ENCODE data around the gene TWSG1.
"Not testable (repeated sequence)": the region's sequence is repeated elsewhere in the genome, so short reads cannot be mapped to it uniquely, and the experiment has no call there.

The TWSG1 gene

GRCh38 chr18:9334973-9335696 is 562 bp downstream of the TWSG1 start:
- peak in 9 of 10 donors; percentile 15 to 90 (median 43) for DNase-seq
- intact Hi-C loops (cut with DNase I): loop anchor here (2.0 to 10.0 kb wide), 3 partner anchors 140 to 262 kb away; partner anchors contain the start of genes ANKRD12 and RALBP1

DNA sequence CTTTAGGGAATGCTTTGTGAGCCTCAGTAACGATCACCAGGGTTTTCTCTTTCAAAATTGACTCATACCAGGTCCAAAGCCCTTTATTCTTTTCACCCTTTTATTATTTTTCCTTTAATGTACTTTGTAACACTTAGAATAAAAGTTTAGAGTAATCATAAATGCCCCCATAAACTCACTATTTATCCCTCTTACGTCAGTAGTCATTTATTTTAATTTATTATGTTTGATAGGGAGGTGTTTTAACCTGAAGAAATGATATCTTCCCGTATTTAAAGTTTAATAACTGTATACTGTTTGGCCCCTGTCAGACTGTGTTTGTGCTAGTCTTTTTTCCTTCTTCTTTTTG is 1.1 kb downstream of the TWSG1 start:
- intact Hi-C loops (cut with DNase I): loop anchor here (2.0 to 10.0 kb wide), 3 partner anchors 139 to 263 kb away; partner anchors contain the start of genes ANKRD12 and RALBP1
- DNase-seq: no peak

DNA sequence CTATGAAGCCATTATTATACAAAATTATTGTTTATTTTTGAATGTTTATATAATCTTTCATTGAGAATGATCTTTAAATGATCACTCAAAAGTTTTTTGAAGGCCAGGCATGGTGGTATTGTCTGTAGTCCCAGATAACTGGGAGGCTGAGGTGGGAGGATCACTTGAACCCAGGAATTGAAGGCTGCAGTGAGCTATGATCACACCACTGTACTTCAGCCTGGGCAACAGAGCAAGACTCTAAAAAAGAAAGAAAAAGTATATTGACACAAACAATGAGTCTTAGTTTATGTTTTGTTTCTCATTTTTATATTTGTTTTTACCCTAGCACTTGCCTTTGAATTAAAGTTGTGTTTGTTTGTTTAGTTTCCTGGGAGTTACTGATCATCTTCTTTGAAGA is 2.3 kb downstream of the TWSG1 start:
- DNase-seq: no peak
- intact Hi-C loops (cut with DNase I): loop anchor here (10.0 kb wide), 1 partner anchor 202 kb away; the partner anchor contains the start of gene ANKRD12

GRCh38 chr18:9337873-9338272 is 3.3 kb downstream of the TWSG1 start:
- intact Hi-C loops (cut with DNase I): loop anchor here (10.0 kb wide), 1 partner anchor 203 kb away; the partner anchor contains the start of gene ANKRD12
- no peak for DNase-seq

DNA sequence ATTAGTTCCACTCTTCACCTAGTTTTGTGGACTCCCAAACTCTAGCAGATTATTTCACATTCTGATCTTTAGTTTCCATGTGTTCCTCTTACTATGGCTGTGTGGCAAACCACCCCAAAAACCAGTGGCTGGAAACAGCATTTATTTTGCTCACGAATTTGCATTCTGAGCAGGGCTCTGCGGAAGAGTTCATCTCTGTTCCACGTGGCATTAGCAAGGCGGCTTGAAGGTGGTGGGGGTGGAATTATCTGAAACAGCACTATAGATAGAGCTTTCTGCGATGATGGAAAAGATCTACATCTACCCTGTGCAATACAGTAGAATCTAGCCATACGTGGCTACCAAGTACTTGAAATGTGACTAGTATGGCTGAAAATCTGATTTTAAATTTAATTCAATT is 5.9 kb downstream of the TWSG1 start:
- no peak for DNase-seq
- intact Hi-C loops (cut with DNase I): no loop called here

- DNase-seq: no peak
- intact Hi-C loops (cut with DNase I): no loop called here
These were observed 9.0 kb downstream of the TWSG1 start for GRCh38 chr18:9343577-9343976.

GRCh38 chr18:9346775-9347174 is 12.2 kb downstream of the TWSG1 start:
- intact Hi-C loops (cut with DNase I): no loop called here

GRCh38 chr18:9348079-9348671 is 13.6 kb downstream of the TWSG1 start:
- no peak for DNase-seq
- intact Hi-C loops (cut with DNase I): no loop called here

More at GRCh38 chr18:9346775-9347174, 12.2 kb downstream of the TWSG1 start:
- DNase-seq: no peak

DNA sequence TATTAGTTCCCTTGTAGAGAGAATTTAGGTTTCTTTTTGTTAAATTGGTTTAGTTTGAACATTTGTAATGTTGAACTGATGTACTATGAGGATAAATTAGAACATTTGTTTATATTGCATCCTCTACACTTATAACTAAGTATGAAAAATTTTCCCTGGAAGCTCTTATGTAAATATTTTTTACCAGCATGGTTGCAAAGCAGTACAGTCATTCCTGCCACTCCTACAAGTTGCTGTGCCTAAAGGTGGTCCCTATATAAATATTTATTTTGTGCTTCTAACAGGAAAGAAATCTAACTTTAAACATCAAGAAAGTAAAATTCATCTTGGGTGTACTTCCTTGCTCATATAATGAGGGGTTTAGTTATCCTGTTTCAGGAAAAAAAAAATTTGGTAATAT is 14.2 kb downstream of the TWSG1 start:
- intact Hi-C loops (cut with DNase I): no loop called here
- DNase-seq: no peak

DNA sequence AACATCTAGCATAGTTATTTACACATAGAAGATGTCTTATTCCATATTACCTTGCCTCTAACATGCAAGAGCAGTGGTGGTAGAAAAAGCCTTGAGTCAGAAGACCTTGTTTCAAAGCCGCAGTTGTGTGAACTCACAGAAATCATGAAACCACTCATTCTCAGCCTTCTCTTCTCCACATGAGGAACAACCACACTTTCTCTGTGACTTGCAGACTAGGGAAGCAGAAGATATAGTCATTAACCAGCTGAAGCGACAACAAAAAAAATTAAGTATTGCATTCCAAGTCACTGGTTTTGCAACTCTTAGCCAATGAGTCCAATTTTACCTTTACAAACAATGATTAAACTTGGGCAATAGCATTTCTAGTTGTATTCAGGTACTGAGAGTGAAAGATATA is 19.0 kb downstream of the TWSG1 start:
- intact Hi-C loops (cut with DNase I): no loop called here
- DNase-seq: no peak

GRCh38 chr18:9354256-9354655 is 19.7 kb downstream of the TWSG1 start:
- intact Hi-C loops (cut with DNase I): no loop called here
- no peak for DNase-seq

GRCh38 chr18:9356976-9357375 is 22.4 kb downstream of the TWSG1 start:
- intact Hi-C loops (cut with DNase I): no loop called here
- no peak for DNase-seq

- intact Hi-C loops (cut with DNase I): no loop called here
- no peak for DNase-seq
These were observed 25.2 kb downstream of the TWSG1 start for GRCh38 chr18:9359796-9360195.

GRCh38 chr18:9361191-9361590 is 26.6 kb downstream of the TWSG1 start:
- no peak for DNase-seq
- intact Hi-C loops (cut with DNase I): no loop called here

DNA sequence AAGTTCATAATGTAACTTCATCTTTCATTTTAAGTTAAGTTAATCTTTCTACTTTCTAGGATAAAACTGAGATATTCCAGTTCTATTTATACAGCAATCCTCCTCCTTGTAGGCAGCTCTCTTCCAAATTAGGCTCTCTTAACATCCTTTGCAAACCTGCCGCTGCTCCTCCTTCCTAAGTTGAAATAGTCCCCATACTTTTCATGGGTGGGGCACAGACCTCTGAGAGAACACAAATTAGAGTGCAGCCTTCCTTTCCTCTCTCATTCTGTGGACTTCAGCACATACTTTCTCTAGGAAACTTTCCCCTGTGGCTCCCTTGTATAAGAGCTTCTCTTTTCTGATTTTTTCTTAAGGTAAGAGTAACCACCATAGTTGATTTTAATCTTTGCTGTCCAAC is 28.3 kb downstream of the TWSG1 start:
- no peak for DNase-seq

GRCh38 chr18:9364242-9364641 is 29.7 kb downstream of the TWSG1 start:
- no peak for DNase-seq
- intact Hi-C loops (cut with DNase I): no loop called here

More for the DNA sequence above, 28.3 kb downstream of the TWSG1 start:
- intact Hi-C loops (cut with DNase I): no loop called here

DNA sequence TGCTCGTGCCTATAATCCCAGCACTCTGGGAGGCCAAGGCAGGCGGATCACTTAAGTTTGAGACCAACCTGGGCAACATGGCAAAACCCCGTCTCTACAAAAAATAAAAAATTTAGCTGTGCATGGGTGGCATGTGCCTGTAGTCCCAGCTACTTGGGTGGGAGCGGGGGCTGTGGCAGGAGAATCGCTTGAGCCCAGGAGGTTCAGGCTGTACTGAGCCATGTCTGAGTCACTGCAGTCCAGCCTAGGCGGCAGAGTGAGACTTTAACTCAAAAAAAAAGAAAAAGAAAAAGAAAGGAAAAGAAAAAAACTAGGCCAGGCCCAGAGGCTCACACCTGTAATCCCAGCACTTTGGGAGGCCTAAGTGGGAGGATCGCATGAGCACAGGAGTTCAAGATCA is 30.8 kb downstream of the TWSG1 start:
- peak in 3 of 10 donors; percentile 8 to 72 (median 11) for DNase-seq
- intact Hi-C loops (cut with DNase I): no loop called here

GRCh38 chr18:9366126-9366714 is 31.6 kb downstream of the TWSG1 start:
- intact Hi-C loops (cut with DNase I): no loop called here
- peak in 6 of 10 donors; percentile 8 to 82 (median 17) for DNase-seq

DNA sequence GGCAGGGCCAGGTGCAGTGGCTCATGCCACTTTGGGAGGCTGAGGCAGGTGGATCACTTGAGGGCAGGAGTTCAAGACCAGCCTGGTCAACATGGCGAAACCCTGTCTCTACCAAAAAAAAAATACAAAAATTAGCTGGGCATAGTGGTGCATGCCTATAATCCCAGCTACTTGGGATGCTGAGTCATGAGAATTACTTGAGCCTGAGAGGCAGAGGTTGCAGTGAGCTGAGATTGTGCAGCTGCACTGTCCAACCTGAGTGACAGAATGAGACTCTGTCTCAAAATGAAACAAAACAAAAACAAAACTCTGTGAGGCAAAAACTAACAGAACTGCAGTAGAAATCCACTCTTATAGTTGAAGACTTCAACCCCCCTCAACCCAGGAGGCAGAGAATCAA is 38.7 kb downstream of the TWSG1 start:
- DNase-seq; intact Hi-C loops (cut with DNase I): not testable (repeated sequence)

GRCh38 chr18:9379118-9379517 is 44.5 kb downstream of the TWSG1 start:
- intact Hi-C loops (cut with DNase I): no loop called here

DNA sequence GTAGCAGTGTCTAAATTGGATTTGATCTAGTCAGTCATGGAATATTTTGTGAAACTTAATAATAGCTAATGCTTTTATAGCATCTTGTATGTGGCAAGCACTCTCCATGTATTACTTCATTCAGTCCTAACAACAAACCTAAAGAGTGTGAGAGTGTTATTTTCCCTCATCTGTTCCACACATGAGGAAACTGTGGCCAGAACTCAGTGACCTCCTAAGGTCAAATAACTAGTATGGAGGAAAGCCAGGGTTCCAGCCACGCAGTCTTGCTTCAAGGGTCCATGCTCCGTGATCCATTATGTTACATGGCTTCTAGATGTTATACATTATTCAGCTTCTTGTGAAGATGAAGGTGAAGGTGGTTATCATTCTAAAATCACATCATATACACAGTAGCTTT is 45.5 kb downstream of the TWSG1 start:
- DNase-seq: no peak
- intact Hi-C loops (cut with DNase I): no loop called here

More at GRCh38 chr18:9379118-9379517, 44.5 kb downstream of the TWSG1 start:
- DNase-seq: no peak
